IMR-90 (cell line): ENCODE results near the gene ZFYVE28. TPM values are rescaled to one million over a fixed set of nuclear protein-coding genes. Genes with fewer than 3 reads are reported as not detected.

Source experiments
- ATAC-seq: fragments of 200-7000 bp; cut with Tn5 transposase; 2 replicates; pipeline ENCODE4 v1.9.1; 2020; ENCODE audit warnings: low read depth, mild to moderate bottlenecking, moderate library complexity
- BruUV-seq: library from RNA; stranded (reverse); fragments of 400-500 nt; replicated peaks from 2 replicates; lab custom pipeline; 2021; lab: Mats Ljungman, UMichigan
- CTCF ChIA-PET: fragments of 300-600 bp; formaldehyde crosslinking; extraction: SDS; loops from one replicate; lab custom pipeline; 2021; ENCODE audit warnings: antibody characterized with exemption; lab: Yijun Ruan, JAX
- POLR2A ChIA-PET: fragments of 300-600 bp; sonication (Branson Sonifier 250); formaldehyde crosslinking; loops from one replicate; lab custom pipeline; 2022; ENCODE audit warnings: antibody characterized with exemption; ENCODE audit not compliant: unreplicated experiment; lab: Charles Lee
- DNase-seq: peaks from one replicate; pipeline ENCODE4 v3.0.0; 2013
- H2AFZ ChIP-seq: replicated peaks from 2 replicates; pipeline ENCODE3; 2013; ENCODE audit warnings: low read length, mild to moderate bottlenecking; ENCODE audit not compliant: poor library complexity
- H2AK5ac ChIP-seq: 2 replicates; pipeline ENCODE4 v1.6.1; 2013; ENCODE audit warnings: low read depth, low read length, inconsistent platforms
- H2AK9ac ChIP-seq: replicated peaks from 2 replicates; pipeline ENCODE3; 2013; ENCODE audit warnings: mild to moderate bottlenecking, low read depth, low read length, moderate library complexity; ENCODE audit not compliant: poor library complexity
- H2BK120ac ChIP-seq: 2 replicates; pipeline ENCODE4 v1.6.1; 2013; ENCODE audit warnings: low read depth, low read length, inconsistent platforms
- H2BK15ac ChIP-seq: 3 replicates; pipeline ENCODE4 v1.6.1; 2013; ENCODE audit warnings: low read depth, low read length, inconsistent platforms
- H2BK20ac ChIP-seq: 2 replicates; pipeline ENCODE4 v1.6.1; 2013; ENCODE audit warnings: low read depth, mild to moderate bottlenecking, inconsistent platforms, low read length, moderate library complexity
- H2BK5ac ChIP-seq: 2 replicates; pipeline ENCODE4 v1.6.1; 2013; ENCODE audit warnings: mild to moderate bottlenecking, low read depth, low read length, inconsistent platforms; ENCODE audit not compliant: poor library complexity, severe bottlenecking
- H3K14ac ChIP-seq: replicated peaks from 2 replicates; pipeline ENCODE4 v1.6.1; 2013; ENCODE audit warnings: low read depth, low read length, inconsistent platforms
- H3K18ac ChIP-seq: 2 replicates; pipeline ENCODE4 v1.6.1; 2013; ENCODE audit warnings: low read depth, low read length, control low read depth
- H3K23ac ChIP-seq: 2 replicates; pipeline ENCODE4 v1.6.1; 2013; ENCODE audit warnings: low read depth, low read length, inconsistent platforms
- H3K27ac ChIP-seq: 2 replicates; pipeline ENCODE4 v1.5.1; 2013; ENCODE audit warnings: mild to moderate bottlenecking, control low read depth, low read length; ENCODE audit not compliant: insufficient read depth
- H3K27me3 ChIP-seq: 2 replicates; pipeline ENCODE4 v1.6.1; 2013; ENCODE audit warnings: low read length; ENCODE audit not compliant: control insufficient read depth, insufficient read depth
- H3K36me3 ChIP-seq: 2 replicates; pipeline ENCODE4 v1.6.1; 2013; ENCODE audit warnings: low read length, mixed read lengths; ENCODE audit not compliant: control insufficient read depth, insufficient read depth
- H3K4ac ChIP-seq: 2 replicates; pipeline ENCODE4 v1.6.1; 2013; ENCODE audit warnings: low read depth, low read length, inconsistent platforms
- H3K4me1 ChIP-seq: 2 replicates; pipeline ENCODE4 v1.6.1; 2013; ENCODE audit warnings: low read length, mixed read lengths; ENCODE audit not compliant: control insufficient read depth, insufficient read depth
- H3K4me2 ChIP-seq: 2 replicates; pipeline ENCODE4 v1.6.1; 2013; ENCODE audit warnings: low read depth, mild to moderate bottlenecking, control low read depth, low read length, moderate library complexity
- H3K4me3 ChIP-seq: 2 replicates; pipeline ENCODE4 v1.5.1; 2013; ENCODE audit warnings: low read depth, mild to moderate bottlenecking, control low read depth, low read length, moderate library complexity; ENCODE audit not compliant: insufficient read depth
- H3K56ac ChIP-seq: 2 replicates; pipeline ENCODE4 v1.6.1; 2013; ENCODE audit warnings: low read length, inconsistent platforms; ENCODE audit not compliant: insufficient read depth; ENCODE audit errors: extremely low read depth
- H3K79me1 ChIP-seq, 2 experiments: 2 replicates each; pipeline ENCODE4 v1.6.1; 2013; ENCODE audit warnings: low read length in 2 of 2, inconsistent platforms in 1 of 2, low read depth in 1 of 2
- H3K9ac ChIP-seq: 2 replicates; pipeline ENCODE4 v1.6.1; 2013; ENCODE audit warnings: low read depth, low read length, control low read depth
- H3K9me1 ChIP-seq: 2 replicates; pipeline ENCODE4 v1.6.1; 2013; ENCODE audit warnings: low read length, inconsistent platforms; ENCODE audit not compliant: insufficient read depth
- H3K9me3 ChIP-seq: 2 replicates; pipeline ENCODE4 v1.6.1; 2013; ENCODE audit warnings: low read length; ENCODE audit not compliant: control insufficient read depth, insufficient read depth
- H4K20me1 ChIP-seq: 2 replicates; pipeline ENCODE4 v1.6.1; 2013; ENCODE audit warnings: low read length, inconsistent platforms; ENCODE audit not compliant: insufficient read depth
- H4K5ac ChIP-seq: 2 replicates; pipeline ENCODE4 v1.6.1; 2013; ENCODE audit warnings: mild to moderate bottlenecking, low read depth, low read length, control low read depth
- H4K8ac ChIP-seq, 2 experiments: 2 replicates each; pipeline ENCODE4 v1.6.1; 2013; ENCODE audit warnings: low read depth in 2 of 2, low read length in 2 of 2, control low read depth in 1 of 2, inconsistent platforms in 1 of 2
- H4K91ac ChIP-seq: 2 replicates; pipeline ENCODE4 v1.6.1; 2013; ENCODE audit warnings: low read depth, low read length, inconsistent platforms; ENCODE audit not compliant: insufficient read depth
- BHLHE40 ChIP-seq: fragments of 150-350 bp; IDR thresholded peaks from 2 replicates; pipeline ENCODE4 v1.6.1; 2016; ENCODE audit warnings: mild to moderate bottlenecking, low read depth, low read length
- CEBPB ChIP-seq: IDR thresholded peaks from 2 replicates; pipeline ENCODE4 v1.6.1; 2012; ENCODE audit warnings: low read depth, low read length, improper control_type of control experiment
- CHD1 ChIP-seq: IDR thresholded peaks from 2 replicates; pipeline ENCODE4 v1.6.1; 2012; ENCODE audit warnings: low read depth, low read length, improper control_type of control experiment
- ELK1 ChIP-seq: fragments of 150-350 bp; IDR thresholded peaks from 2 replicates; pipeline ENCODE4 v1.6.1; 2016; ENCODE audit warnings: low read depth, mild to moderate bottlenecking, low read length, moderate library complexity, borderline replicate concordance
- FOS ChIP-seq: fragments of 150-350 bp; IDR thresholded peaks from 2 replicates; pipeline ENCODE4 v1.6.1; 2016; ENCODE audit warnings: low read depth, low read length
- MAFK ChIP-seq: IDR thresholded peaks from 2 replicates; pipeline ENCODE4 v1.6.1; 2012; ENCODE audit warnings: low read depth, low read length, improper control_type of control experiment
- MXI1 ChIP-seq: IDR thresholded peaks from 2 replicates; pipeline ENCODE4 v1.6.1; 2012; ENCODE audit warnings: low read depth, mild to moderate bottlenecking, low read length, moderate library complexity, borderline replicate concordance
- NFE2L2 ChIP-seq: fragments of 150-350 bp; IDR thresholded peaks from 2 replicates; pipeline ENCODE4 v1.6.1; 2016; ENCODE audit warnings: low read depth, mild to moderate bottlenecking, low read length
- POLR2A ChIP-seq: IDR thresholded peaks from 2 replicates; pipeline ENCODE4 v1.6.1; 2012; ENCODE audit warnings: mild to moderate bottlenecking, low read depth, low read length
- RAD21 ChIP-seq: IDR thresholded peaks from 2 replicates; pipeline ENCODE4 v1.6.1; 2012; ENCODE audit warnings: low read length, improper control_type of control experiment
- RCOR1 ChIP-seq: IDR thresholded peaks from 2 replicates; pipeline ENCODE4 v1.6.1; 2012; ENCODE audit warnings: mild to moderate bottlenecking, low read length, improper control_type of control experiment; ENCODE audit not compliant: insufficient replicate concordance
- RFX5 ChIP-seq: IDR thresholded peaks from 2 replicates; pipeline ENCODE4 v1.8.0; 2012; ENCODE audit warnings: low read depth, mild to moderate bottlenecking, low read length, moderate library complexity
- SMC3 ChIP-seq: fragments of 150-350 bp; IDR thresholded peaks from 2 replicates; pipeline ENCODE4 v1.6.1; 2016; ENCODE audit warnings: low read depth, mild to moderate bottlenecking, antibody characterized with exemption, low read length, moderate library complexity
- USF2 ChIP-seq: fragments of 150-350 bp; IDR thresholded peaks from 2 replicates; pipeline ENCODE4 v1.6.1; 2017; ENCODE audit warnings: mild to moderate bottlenecking, antibody characterized with exemption, low read length, low read depth
- WGBS, 2 experiments: methylation state at CpG; one replicate each; pipeline versions ENCODE4 v1.1.5 to v1.1.7; 2013; ENCODE audit warnings: missing lambda C conversion rate in 2 of 2; ENCODE audit not compliant: insufficient read length in 1 of 2; ENCODE audit errors: extremely low coverage in 2 of 2; 5-methylcytosine and 5-hydroxymethylcytosine counted together
- dilution Hi-C: fragments of 300-500 bp; cut with HindIII; formaldehyde crosslinking; loops from one replicate; pipeline ENCODE4 v1.14.3; 2018; ENCODE audit warnings: low sequenced_read_pairs; ENCODE audit not compliant: unreplicated experiment
- in situ Hi-C: fragments of 300-500 bp; cut with MboI; formaldehyde crosslinking; loops from 3 replicates; pipeline ENCODE4 v1.14.3; 2019; ENCODE audit warnings: low sequenced_read_pairs, inconsistent platforms, mixed read lengths
- intact Hi-C: fragments of 100-400 bp; cut with micrococcal nuclease; formaldehyde crosslinking; loops from 2 replicates; pipeline ENCODE4 v1.10.0; 2022
- polyA plus RNA-seq, 3 experiments: library from polyadenylated mRNA; depleted of rRNA; stranded (reverse); fragments of >200 nt; gene quantifications; 2 replicates each; pipeline ENCODE4 v1.2.3, GENCODE V29; 2012; ENCODE audit warnings: low replicate concordance in 1 of 3
- total RNA-seq: library from RNA; depleted of rRNA; stranded (reverse); fragments of >200 nt; gene quantifications from 2 replicates; pipeline ENCODE4 v1.2.3, GENCODE V29; 2012
- TF ChIP-seq, protein P1 (sequence below): conservative IDR thresholded peaks from 2 replicates; pipeline ENCODE4 v1.5.1; 2012; ENCODE audit warnings: mild to moderate bottlenecking, low read depth, low read length, improper control_type of control experiment

ZFYVE28 gene
- total and polyA plus RNA-seq, 2 of the 4 experiments (the other 2 are of a cell fraction) = 0.36 to 1.2 TPM

- in situ Hi-C loops (no loop called here), dilution Hi-C loops (no loop called here), intact Hi-C loops (no loop called here)
- no peaks in the 10 kb centered on the region for H3K36me3 ChIP-seq
- no peak overlapping the region for H2BK120ac ChIP-seq
- 73% methylated on average over 6 of the region's 23 CpGs; no CpG with 5 or more reads in 1 of the 2 experiments for WGBS, 2 experiments
- no peak overlapping the region for H2BK20ac ChIP-seq
- H4K8ac ChIP-seq = no peak overlapping the region
- CTCF ChIA-PET = interaction anchor here (0.8 kb wide), 1 partner anchor 37 kb away, joined by 3 read pairs; no protein-coding TSS in a partner anchor
- H3K56ac ChIP-seq = no peak overlapping the region
- no peak overlapping the region for H3K27ac ChIP-seq
- H2AFZ ChIP-seq = peak overlapping the region; percentile 66
- H3K79me1 ChIP-seq = no peaks in the 10 kb centered on the region
- no peak overlapping the region for H3K4me2 ChIP-seq
- BruUV-seq = no TSS peak
- no peak for DNase-seq
- H2AK5ac ChIP-seq = no peak overlapping the region
- no peaks in the 10 kb centered on the region for H3K9me3 ChIP-seq
- no peak overlapping the region for H4K5ac ChIP-seq
- no peaks in the 10 kb centered on the region for H3K4me1 ChIP-seq
- H3K9me1 ChIP-seq = peaks cover 2% of the 10 kb centered on the region; the same call in 1 of the 2 replicates
- no peak overlapping the region for H3K4ac ChIP-seq
- no peak overlapping the region for H3K9ac ChIP-seq
- no peak overlapping the region for H2AK9ac ChIP-seq
- no peak overlapping the region for H3K18ac ChIP-seq
- H3K27me3 ChIP-seq = peaks cover 14% of the 10 kb centered on the region
- H4K20me1 ChIP-seq = peaks cover 9% of the 10 kb centered on the region; the same call in 1 of the 2 replicates
- no peak overlapping the region for H2BK15ac ChIP-seq
- ATAC-seq = no peak
- H3K14ac ChIP-seq = no peak overlapping the region
- no peak overlapping the region for H3K23ac ChIP-seq
- POLR2A ChIA-PET = no interaction called here
- H4K91ac ChIP-seq = no peak overlapping the region
- no peak overlapping the region for H2BK5ac ChIP-seq
- H3K4me3 ChIP-seq = no peak overlapping the region
- TF ChIP-seq USF2 (no peak), RAD21 (no peak), CHD1 (no peak), SMC3 (no peak), POLR2A (no peak), FOS (no peak), MXI1 (no peak), ELK1 (no peak), NFE2L2 (no peak), RCOR1 (no peak), BHLHE40 (no peak), CEBPB (no peak), RFX5 (no peak), MAFK (no peak)
- TF ChIP-seq, protein P1, sequence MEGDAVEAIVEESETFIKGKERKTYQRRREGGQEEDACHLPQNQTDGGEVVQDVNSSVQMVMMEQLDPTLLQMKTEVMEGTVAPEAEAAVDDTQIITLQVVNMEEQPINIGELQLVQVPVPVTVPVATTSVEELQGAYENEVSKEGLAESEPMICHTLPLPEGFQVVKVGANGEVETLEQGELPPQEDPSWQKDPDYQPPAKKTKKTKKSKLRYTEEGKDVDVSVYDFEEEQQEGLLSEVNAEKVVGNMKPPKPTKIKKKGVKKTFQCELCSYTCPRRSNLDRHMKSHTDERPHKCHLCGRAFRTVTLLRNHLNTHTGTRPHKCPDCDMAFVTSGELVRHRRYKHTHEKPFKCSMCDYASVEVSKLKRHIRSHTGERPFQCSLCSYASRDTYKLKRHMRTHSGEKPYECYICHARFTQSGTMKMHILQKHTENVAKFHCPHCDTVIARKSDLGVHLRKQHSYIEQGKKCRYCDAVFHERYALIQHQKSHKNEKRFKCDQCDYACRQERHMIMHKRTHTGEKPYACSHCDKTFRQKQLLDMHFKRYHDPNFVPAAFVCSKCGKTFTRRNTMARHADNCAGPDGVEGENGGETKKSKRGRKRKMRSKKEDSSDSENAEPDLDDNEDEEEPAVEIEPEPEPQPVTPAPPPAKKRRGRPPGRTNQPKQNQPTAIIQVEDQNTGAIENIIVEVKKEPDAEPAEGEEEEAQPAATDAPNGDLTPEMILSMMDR = no peak
Measured at GRCh38 chr4:2361366-2362265, 56.8 kb downstream of the ZFYVE28 start.
